Measurements from ENCODE around the gene PGLYRP3.
"Not testable (repeated sequence)": the region's sequence is repeated elsewhere in the genome, so short reads cannot be mapped to it uniquely, and the experiment has no call there.

PGLYRP3 gene

DNA sequence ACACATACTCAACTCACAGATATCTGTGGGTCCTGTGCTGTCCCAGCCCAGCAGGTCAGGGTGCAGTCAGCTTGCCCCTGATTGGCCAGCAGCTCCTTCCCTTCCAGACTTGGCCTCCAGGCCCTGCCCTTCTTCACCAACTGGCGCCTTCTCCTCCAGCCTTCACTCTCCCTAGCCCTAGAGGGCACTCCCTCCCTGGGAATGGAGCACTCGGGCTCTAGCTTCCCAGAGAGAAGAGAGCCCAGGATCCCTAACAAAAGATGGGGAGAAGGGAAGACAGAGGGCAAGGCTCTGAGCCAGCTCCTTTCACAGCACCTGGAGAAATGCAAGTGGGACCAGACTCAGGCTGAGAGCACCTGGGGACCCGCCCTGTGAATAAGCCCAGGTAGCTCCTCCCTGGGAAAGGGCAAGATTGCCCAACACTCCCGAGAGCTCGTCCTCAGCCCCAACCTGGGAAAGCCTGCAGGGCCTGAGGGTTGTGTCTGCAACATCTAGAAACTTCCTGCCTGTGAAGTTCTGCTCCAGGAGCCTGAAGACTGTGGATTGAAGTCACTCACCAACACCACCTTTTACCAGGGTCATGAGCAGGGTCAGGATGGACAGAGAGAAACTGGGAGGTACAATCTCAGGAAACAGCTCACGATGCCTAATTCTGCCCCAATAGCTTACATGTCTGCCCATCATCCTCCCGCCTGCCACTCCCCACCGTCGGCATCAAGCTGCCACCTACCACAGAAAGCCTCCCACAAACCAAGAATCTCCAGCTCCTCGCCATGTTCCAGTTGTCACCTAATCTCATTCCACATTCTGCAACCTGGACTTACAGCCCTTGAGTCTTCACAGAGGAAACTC is 36.0 kb upstream of the PGLYRP3 start, which contains the start of gene PGLYRP4:
TSS of gene PGLYRP4 (minus strand) at position 331 of the 852 bp plus-strand sequence. CDS start 909 bp downstream, outside the sequence.
- DNase-seq (ENCODE audit: low read depth in 2 of 2, low spot score in 1 of 2), result no peak

DNA sequence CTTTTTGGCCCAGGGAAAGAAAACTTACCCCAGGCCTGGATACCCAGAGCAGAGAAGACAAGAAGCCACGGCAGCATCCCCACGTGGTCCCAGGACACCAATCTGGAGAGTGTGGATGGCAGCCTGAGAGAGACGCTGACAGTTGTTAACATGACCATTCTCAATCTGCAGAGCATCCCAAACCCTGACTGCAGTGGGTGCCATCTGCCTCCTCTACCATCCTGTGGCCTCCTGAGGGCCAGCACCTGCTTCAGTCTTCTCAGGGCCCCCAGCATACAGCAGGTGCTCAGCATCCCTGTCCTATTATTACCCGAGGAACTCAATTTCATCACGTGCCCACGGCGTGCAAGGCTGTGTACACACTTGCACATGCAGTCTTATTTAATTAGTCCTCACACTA is 35.1 kb upstream of the PGLYRP3 start:
- no peak for DNase-seq (ENCODE audit: low read depth in 2 of 2, low spot score in 1 of 2)

GRCh38 chr1:153347049-153347448 is 34.3 kb upstream of the PGLYRP3 start:
- DNase-seq (ENCODE audit: low read depth in 2 of 2, low spot score in 1 of 2), result not testable (repeated sequence)

GRCh38 chr1:153346077-153346723 is 33.4 kb upstream of the PGLYRP3 start:
- DNase-seq (ENCODE audit: low read depth in 2 of 2, low spot score in 1 of 2), result no peak

GRCh38 chr1:153345187-153346076 is 32.7 kb upstream of the PGLYRP3 start:
- DNase-seq (ENCODE audit: low read depth in 2 of 2, low spot score in 1 of 2), result no peak

GRCh38 chr1:153344718-153345025 is 31.9 kb upstream of the PGLYRP3 start:
- DNase-seq (ENCODE audit: low read depth in 2 of 2, low spot score in 1 of 2), result no peak

- no peak for DNase-seq (ENCODE audit: low read depth in 2 of 2, low spot score in 1 of 2)
Measured at GRCh38 chr1:153343811-153344717, 31.3 kb upstream of the PGLYRP3 start.

DNA sequence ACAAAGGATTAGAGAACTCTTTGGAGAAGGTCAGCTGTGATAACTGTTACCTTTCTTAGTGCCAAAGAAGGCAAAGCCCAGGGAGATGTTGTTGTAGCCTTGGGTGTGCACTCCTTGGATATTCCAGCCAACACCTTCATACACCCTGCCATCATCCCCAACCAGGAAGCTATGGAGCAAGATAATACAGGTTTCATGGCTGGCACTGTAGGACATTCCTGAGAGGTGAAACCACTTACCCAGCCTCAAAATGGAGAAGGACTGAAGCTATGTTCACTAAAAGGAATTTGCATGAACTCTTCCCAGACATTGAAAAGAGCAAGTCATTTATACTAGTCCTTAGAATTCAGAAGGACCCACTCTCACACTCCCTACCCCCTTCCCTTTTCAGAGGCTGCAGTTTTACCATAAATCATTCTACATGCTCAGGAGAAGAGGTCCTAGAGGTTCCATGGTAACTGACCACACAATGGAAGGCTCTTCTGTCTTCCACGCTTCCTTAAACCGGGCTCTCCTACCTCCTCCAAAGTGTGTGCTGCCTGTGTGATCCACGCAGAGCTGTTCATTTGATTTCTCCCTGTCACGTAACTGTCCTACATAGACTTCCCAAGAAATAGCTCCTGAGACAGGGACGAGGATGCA is 30.4 kb upstream of the PGLYRP3 start:
- no peak for DNase-seq (ENCODE audit: low read depth in 2 of 2, low spot score in 1 of 2)

- no peak for DNase-seq (ENCODE audit: low read depth in 2 of 2, low spot score in 1 of 2)
Measured at GRCh38 chr1:153342178-153342577, 29.4 kb upstream of the PGLYRP3 start.

DNA sequence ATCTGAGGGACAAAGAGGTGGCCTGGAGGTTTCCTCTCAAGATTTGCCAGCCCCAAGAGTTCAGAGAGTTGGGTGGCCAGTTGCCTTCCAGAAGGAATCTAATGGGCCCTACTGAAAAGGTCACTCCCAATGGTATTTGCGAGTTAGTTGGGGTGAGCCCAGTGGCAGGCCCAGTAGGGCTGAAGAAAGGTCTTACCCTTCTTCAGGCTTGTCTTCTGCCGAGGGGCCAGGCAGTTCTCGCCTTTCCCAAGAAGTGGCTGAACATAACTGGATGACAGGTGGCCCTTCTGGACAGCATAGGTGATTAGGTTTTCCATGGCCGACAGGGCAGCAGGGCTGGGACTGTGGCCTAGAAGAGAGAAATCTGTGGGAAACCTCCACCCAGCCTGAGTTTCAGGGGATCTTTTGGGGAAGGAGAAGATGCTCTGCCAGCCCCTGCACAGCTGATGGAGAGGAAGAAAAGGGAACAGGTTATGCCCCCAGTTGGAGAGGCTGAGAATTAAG is 28.7 kb upstream of the PGLYRP3 start:
- no peak for DNase-seq (ENCODE audit: low read depth in 2 of 2, low spot score in 1 of 2)

DNA sequence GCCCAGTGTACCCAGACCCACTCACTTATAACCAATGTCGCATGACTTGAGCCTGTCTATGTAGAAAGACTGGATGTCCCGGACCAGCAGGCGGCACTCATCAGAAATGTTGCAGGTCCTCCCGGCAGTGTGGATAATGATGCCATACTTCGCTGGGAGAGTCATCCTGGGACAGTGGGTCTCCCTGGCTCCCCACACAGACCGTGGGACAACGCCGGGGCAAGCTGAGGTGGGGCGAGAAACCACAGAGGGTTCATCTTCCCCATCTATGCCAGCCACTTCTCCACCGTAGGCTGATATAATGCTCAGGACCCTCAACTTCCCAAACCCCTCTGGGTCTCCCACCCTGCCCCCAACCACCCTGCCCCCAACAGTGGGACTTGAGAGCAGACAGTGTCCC is 27.6 kb upstream of the PGLYRP3 start:
- no peak for DNase-seq (ENCODE audit: low read depth in 2 of 2, low spot score in 1 of 2)

DNA sequence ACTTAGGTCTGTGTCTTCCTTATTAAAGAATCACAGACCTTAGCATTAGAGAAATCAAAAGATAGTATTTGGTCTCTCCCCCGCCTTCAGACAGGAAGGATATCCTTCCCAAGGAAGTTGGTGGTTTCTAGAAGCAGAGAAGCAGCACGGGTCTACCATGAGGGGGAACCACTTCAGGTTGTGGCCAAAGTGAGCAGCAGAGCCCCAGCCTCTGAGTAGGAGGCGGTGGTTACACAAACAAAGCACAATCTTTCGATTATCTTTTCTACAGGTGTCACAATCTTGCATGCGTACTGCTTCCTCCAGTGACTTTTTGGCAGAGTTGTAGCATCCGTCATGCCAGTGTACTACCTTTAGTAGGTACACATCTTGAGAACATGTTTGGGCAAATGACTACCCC is 27.1 kb upstream of the PGLYRP3 start:
- DNase-seq (ENCODE audit: low read depth in 2 of 2, low spot score in 1 of 2), result no peak

DNA sequence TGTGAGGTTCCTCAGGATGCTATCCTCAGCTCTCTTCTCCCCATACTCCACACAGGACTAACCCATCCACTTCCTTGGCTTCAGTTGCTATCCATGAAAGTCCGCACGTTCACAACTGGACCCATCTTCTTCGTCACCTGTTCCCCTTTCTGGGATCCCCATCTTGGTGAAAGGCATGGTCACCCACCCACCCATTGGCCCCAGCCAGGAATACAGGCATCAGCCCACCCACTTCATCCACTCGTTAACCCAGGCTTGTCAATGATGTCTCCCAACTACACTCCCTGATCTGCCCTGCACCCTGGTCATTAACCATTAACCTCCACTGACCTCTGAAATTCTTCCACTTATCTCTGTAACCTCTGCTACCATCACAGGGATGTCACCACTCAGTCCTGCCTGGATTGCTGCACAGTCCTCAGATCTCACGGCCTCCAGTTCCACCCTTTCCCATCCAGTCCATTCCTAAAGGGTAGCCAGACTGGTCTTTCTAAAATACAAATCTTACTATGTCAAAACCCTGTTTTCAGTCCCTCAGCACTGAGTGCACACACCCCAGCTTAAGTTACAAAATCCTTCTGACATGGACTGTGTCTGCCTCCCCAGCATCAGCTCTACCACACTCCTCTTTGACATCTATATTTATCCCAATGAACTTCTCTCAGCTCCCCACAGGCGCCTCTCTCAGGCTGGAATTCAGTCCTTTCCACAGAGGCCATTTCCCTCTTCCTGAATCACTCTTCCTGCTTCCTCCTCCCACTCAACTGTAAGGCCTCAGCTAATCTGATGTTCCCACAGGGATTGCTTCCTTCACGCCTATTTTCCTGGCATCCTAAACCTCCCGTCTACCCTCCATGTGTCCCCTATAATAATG is 25.5 kb upstream of the PGLYRP3 start:
- DNase-seq (ENCODE audit: low read depth in 2 of 2, low spot score in 1 of 2), result no peak

GRCh38 chr1:153336650-153337049 is 23.9 kb upstream of the PGLYRP3 start:
- no peak for DNase-seq (ENCODE audit: low read depth in 2 of 2, low spot score in 1 of 2)

- no peak for DNase-seq (ENCODE audit: low read depth in 2 of 2, low spot score in 1 of 2)
Measured at GRCh38 chr1:153333902-153334301, 21.1 kb upstream of the PGLYRP3 start.

- DNase-seq (ENCODE audit: low read depth in 2 of 2, low spot score in 1 of 2), result no peak
Measured at GRCh38 chr1:153324912-153325311, 12.2 kb upstream of the PGLYRP3 start.

DNA sequence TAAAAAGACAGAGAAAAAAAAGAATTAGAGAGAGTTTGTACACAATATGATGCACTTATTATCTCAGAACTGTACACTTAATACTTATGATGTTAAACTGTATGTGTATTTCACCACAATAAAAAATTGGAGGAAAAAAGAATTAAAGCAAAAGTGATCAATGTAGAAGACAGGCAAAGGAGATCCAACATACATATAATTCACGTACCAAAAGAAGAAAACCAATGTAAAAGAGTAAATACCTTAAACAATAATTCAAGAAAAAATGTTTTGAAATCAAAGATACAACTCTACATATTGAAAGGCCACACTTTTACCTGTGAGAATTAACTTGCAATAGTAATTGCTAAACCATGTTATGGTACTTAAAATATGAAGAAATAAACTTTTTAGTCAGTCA is 9.8 kb upstream of the PGLYRP3 start:
- DNase-seq (ENCODE audit: low read depth in 2 of 2, low spot score in 1 of 2), result no peak

GRCh38 chr1:153318145-153318544 is 5.4 kb upstream of the PGLYRP3 start:
- DNase-seq (ENCODE audit: low read depth in 2 of 2, low spot score in 1 of 2), result not testable (repeated sequence)

DNA sequence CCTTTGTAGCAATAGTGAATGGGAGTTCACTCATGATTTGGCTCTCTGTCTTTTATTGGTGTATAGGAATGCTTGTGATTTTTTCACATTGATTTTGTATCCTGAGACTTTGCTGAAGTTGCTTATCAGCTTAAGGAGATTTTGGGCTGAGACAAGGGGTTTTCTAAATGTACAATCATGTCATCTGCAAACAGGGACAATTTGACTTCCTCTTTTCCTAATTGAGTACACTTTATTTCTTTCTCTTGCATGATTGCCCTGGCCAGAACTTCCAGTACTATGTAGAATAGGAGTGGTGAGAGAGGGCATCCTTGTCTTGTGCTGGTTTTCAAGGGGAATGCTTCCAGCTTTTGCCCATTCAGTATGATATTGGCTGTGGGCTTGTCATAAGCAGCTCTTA is 3.3 kb upstream of the PGLYRP3 start:
- not testable (repeated sequence) for DNase-seq (ENCODE audit: low read depth in 2 of 2, low spot score in 1 of 2)
